DOHH2 (cell line): ENCODE measurements around the gene SOX1.

ENCODE experiments used
- CTCF ChIP-seq: fragments of 200-600 bp; sonication (generic); IDR thresholded peaks from one replicate; pipeline ENCODE4 v1.5.1; 2014; ENCODE audit warnings: antibody characterized with exemption, mild to moderate bottlenecking, low read depth, low read length; ENCODE audit not compliant: poor library complexity, severe bottlenecking
- EZH2phosphoT487 ChIP-seq: fragments of 200-600 bp; sonication (generic); IDR thresholded peaks from 2 replicates; pipeline ENCODE4 v1.6.1; 2017; ENCODE audit warnings: borderline replicate concordance, mild to moderate bottlenecking, antibody characterized with exemption, low read length, moderate library complexity, mixed read lengths

GRCh38 chr13:112098699-112099098 is 31.8 kb downstream of the SOX1 start:
- TF ChIP-seq CTCF (no peak), EZH2phosphoT487 (no peak)
